H9 (cell line): Measurements from ENCODE around the gene SLC2A5. TPM values are rescaled to one million over a fixed set of nuclear protein-coding genes. Genes with fewer than 3 reads are reported as not detected.

Experiments
- DNase-seq: peaks from one replicate; pipeline ENCODE4 v3.0.0-alpha.2; 2017
- H2AFZ ChIP-seq: one replicate; pipeline ENCODE4 v1.6.1; 2013; ENCODE audit warnings: mild to moderate bottlenecking, low read length, control low read depth, moderate library complexity
- H2AK5ac ChIP-seq: 2 replicates; pipeline ENCODE4 v1.6.1; 2013; ENCODE audit warnings: low read length, control low read depth, mixed read lengths; ENCODE audit not compliant: insufficient read length
- H2BK120ac ChIP-seq: one replicate; pipeline ENCODE4 v1.6.1; 2013; ENCODE audit warnings: low read depth, mild to moderate bottlenecking, low read length, control low read depth, inconsistent platforms; ENCODE audit not compliant: poor library complexity, severe bottlenecking
- H2BK12ac ChIP-seq: 2 replicates; pipeline ENCODE4 v1.6.1; 2013; ENCODE audit warnings: low read length, control low read depth, mixed read lengths, low read depth; ENCODE audit not compliant: insufficient read length
- H2BK15ac ChIP-seq: 2 replicates; pipeline ENCODE4 v1.6.1; 2013; ENCODE audit warnings: low read depth, low read length, control low read depth
- H2BK20ac ChIP-seq: one replicate; pipeline ENCODE4 v1.6.1; 2013; ENCODE audit warnings: low read depth, mild to moderate bottlenecking, low read length, control low read depth, inconsistent platforms; ENCODE audit not compliant: poor library complexity, severe bottlenecking
- H2BK5ac ChIP-seq: 2 replicates; pipeline ENCODE4 v1.6.1; 2013; ENCODE audit warnings: low read length, control low read depth, mixed read lengths; ENCODE audit not compliant: insufficient read length
- H3K14ac ChIP-seq: 2 replicates; pipeline ENCODE4 v1.6.1; 2013; ENCODE audit warnings: low read length, control low read depth; ENCODE audit not compliant: insufficient read depth
- H3K18ac ChIP-seq: 2 replicates; pipeline ENCODE4 v1.6.1; 2013; ENCODE audit warnings: low read depth, mild to moderate bottlenecking, mixed read lengths, low read length, control low read depth; ENCODE audit not compliant: insufficient read length
- H3K23ac ChIP-seq: 2 replicates; pipeline ENCODE4 v1.6.1; 2013; ENCODE audit warnings: low read length, control low read depth, mixed read lengths, low read depth; ENCODE audit not compliant: insufficient read length
- H3K23me2 ChIP-seq: 2 replicates; pipeline ENCODE4 v1.6.1; 2013; ENCODE audit warnings: low read depth, mild to moderate bottlenecking, mixed read lengths, low read length, control low read depth; ENCODE audit not compliant: insufficient read length, poor library complexity, severe bottlenecking
- H3K27ac ChIP-seq: 2 replicates; pipeline ENCODE4 v1.5.1; 2013; ENCODE audit warnings: low read length, control low read depth, mixed read lengths, low read depth; ENCODE audit not compliant: insufficient read length
- H3K27me3 ChIP-seq: 2 replicates; pipeline ENCODE4 v1.6.1; 2013; ENCODE audit warnings: low read length, control low read depth, inconsistent platforms; ENCODE audit not compliant: insufficient read depth
- H3K4ac ChIP-seq: 2 replicates; pipeline ENCODE4 v1.6.1; 2013; ENCODE audit warnings: low read depth, mild to moderate bottlenecking, control low read depth, inconsistent platforms, low read length, moderate library complexity
- H3K4me1 ChIP-seq: 2 replicates; pipeline ENCODE4 v1.6.1; 2013; ENCODE audit warnings: low read length, control low read depth, inconsistent platforms; ENCODE audit not compliant: insufficient read depth
- H3K4me2 ChIP-seq: 2 replicates; pipeline ENCODE4 v1.6.1; 2013; ENCODE audit warnings: low read length, control low read depth, mixed read lengths; ENCODE audit not compliant: insufficient read length, insufficient read depth
- H3K56ac ChIP-seq: 2 replicates; pipeline ENCODE4 v1.6.1; 2013; ENCODE audit warnings: low read depth, mild to moderate bottlenecking, mixed read lengths, low read length, control low read depth; ENCODE audit not compliant: insufficient read length
- H3K79me1 ChIP-seq: 2 replicates; pipeline ENCODE4 v1.6.1; 2013; ENCODE audit warnings: low read depth, mild to moderate bottlenecking, moderate library complexity, low read length, control low read depth, inconsistent platforms; ENCODE audit not compliant: insufficient read depth, poor library complexity, severe bottlenecking
- H3K79me2 ChIP-seq: 2 replicates; pipeline ENCODE4 v1.6.1; 2013; ENCODE audit warnings: low read length, control low read depth, inconsistent platforms; ENCODE audit not compliant: insufficient read depth
- H3K9ac ChIP-seq: 2 replicates; pipeline ENCODE4 v1.6.1; 2013; ENCODE audit warnings: low read length, control low read depth, mixed read lengths; ENCODE audit not compliant: insufficient read length; ENCODE audit errors: extremely low read depth
- H3K9me3 ChIP-seq: one replicate; pipeline ENCODE4 v1.6.1; 2013; ENCODE audit warnings: low read depth, low read length, inconsistent platforms; ENCODE audit not compliant: control insufficient read depth
- H3T11ph ChIP-seq: one replicate; pipeline ENCODE4 v1.6.1; 2013; ENCODE audit warnings: mild to moderate bottlenecking, low read length, control low read depth, inconsistent platforms
- H4K20me1 ChIP-seq: one replicate; pipeline ENCODE4 v1.6.1; 2013; ENCODE audit not compliant: control insufficient read depth, insufficient read length, insufficient read depth
- H4K5ac ChIP-seq: 2 replicates; pipeline ENCODE4 v1.6.1; 2013; ENCODE audit warnings: low read depth, mild to moderate bottlenecking, mixed read lengths, low read length, control low read depth; ENCODE audit not compliant: insufficient read length
- H4K8ac ChIP-seq: replicated peaks from 2 replicates; pipeline ENCODE4 v1.6.1; 2013; ENCODE audit warnings: low read length, control low read depth, mixed read lengths, low read depth; ENCODE audit not compliant: insufficient read length
- H4K91ac ChIP-seq: 2 replicates; pipeline ENCODE4 v1.6.1; 2013; ENCODE audit warnings: low read depth, mild to moderate bottlenecking, moderate library complexity, mixed read lengths, low read length, control low read depth; ENCODE audit not compliant: insufficient read length
- H3K27ac Mint-ChIP-seq, 3 experiments: 2 replicates in 2 of 3; 3 replicates in 1 of 3; pipeline ENCODE4 v1.8.0; 2020 to 2021; ENCODE audit warnings: mixed read lengths in 3 of 3, mild to moderate bottlenecking in 1 of 3, moderate library complexity in 1 of 3
- H3K27me3 Mint-ChIP-seq: 2 replicates; pipeline ENCODE4 v1.8.0; 2021; ENCODE audit warnings: low read depth, mild to moderate bottlenecking, moderate library complexity, mixed read lengths
- H3K36me3 Mint-ChIP-seq, 3 experiments: 2 replicates in 2 of 3; 3 replicates in 1 of 3; pipeline ENCODE4 v1.8.0; 2020 to 2021; ENCODE audit warnings: low read depth in 3 of 3, mixed read lengths in 3 of 3; ENCODE audit not compliant: insufficient read depth in 1 of 3
- H3K4me1 Mint-ChIP-seq, 2 experiments: 2 replicates each; pipeline ENCODE4 v1.8.0; 2020; ENCODE audit warnings: mixed read lengths in 2 of 2
- H3K4me3 Mint-ChIP-seq, 2 experiments: 2 replicates in 1 of 2; 3 replicates in 1 of 2; pipeline ENCODE4 v1.8.0; 2020 to 2021; ENCODE audit warnings: mild to moderate bottlenecking in 2 of 2, mixed read lengths in 2 of 2, moderate library complexity in 1 of 2
- H3K9me3 Mint-ChIP-seq, 2 experiments: 2 replicates in 1 of 2; 3 replicates in 1 of 2; pipeline ENCODE4 v1.8.0; 2020; ENCODE audit warnings: mild to moderate bottlenecking in 2 of 2, mixed read lengths in 2 of 2, moderate library complexity in 1 of 2
- WGBS: extraction: QIAGEN DNeasy Blood & Tissue Kit; methylation state at CpG from one replicate; pipeline ENCODE4 v1.1.7; 2013; ENCODE audit warnings: missing lambda C conversion rate, low lambda C conversion rate, mixed read lengths; ENCODE audit not compliant: insufficient read length; ENCODE audit errors: extremely low coverage; 5-methylcytosine and 5-hydroxymethylcytosine counted together
- total RNA-seq: library from RNA; stranded (reverse); gene quantifications from 2 replicates; pipeline ENCODE4 v1.2.1, GENCODE V29; 2021
- TF ChIP-seq, protein P1 (sequence below): fragments of 200-600 bp; sonication (generic); conservative IDR thresholded peaks from 3 replicates; pipeline ENCODE4 v1.8.0; 2021; ENCODE audit warnings: antibody characterized with exemption, mild to moderate bottlenecking

The SLC2A5 gene
- total RNA-seq, 1 experiment from 2014 or later, result not detected

DNA sequence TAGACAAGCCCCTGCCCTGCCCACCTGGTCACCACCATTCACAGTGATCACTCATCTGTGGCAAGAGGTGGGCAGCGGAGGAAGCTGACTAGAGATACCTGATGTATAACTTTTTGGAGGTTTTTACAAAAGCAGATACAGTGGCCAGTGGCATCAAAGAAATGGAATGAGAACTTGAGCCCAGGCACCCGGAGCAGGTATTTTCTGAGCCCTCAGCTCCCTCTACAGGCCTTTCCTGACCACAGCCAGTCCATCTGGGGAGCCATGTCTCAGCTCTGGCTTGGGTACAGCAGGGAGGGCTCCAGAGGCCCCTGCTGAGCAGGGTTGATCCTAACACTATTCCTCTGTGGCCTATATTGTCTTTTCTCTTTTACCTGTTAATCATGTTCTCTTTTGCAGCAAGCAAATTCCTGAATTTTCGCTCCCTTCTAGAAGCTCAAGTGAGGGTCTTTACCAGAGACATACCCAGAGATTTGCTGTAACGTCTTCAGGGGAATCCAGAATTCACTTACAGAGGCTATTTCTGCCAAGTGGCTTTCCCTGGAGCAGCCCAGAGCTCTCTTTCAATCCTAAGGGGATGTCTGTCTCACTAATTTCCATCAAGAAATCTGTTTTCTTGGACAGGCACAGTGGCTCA lies 32.2 kb upstream of the SLC2A5 start:
- Mint-ChIP-seq H3K4me3 (no peak overlapping the region; a peak in 1 of 5 replicates), H3K27me3 (peaks cover 2% of the 10 kb centered on the region; the same call in 1 of the 2 replicates), H3K4me1 (peaks cover 12 to 16% of the 10 kb centered on the region in 2 experiments), H3K36me3 (peaks cover 2 to 16% (median 5%) of the 10 kb centered on the region in 3 experiments), H3K27ac (no peak overlapping the region; a peak in 1 of 7 replicates), H3K9me3 (peaks cover 11 to 14% of the 10 kb centered on the region in 2 experiments)
- Histone ChIP-seq H3K14ac (no peak overlapping the region; the same call in 1 of the 2 replicates), H3K79me1 (no peaks in the 10 kb centered on the region), H3K18ac (no peak overlapping the region), H3K23me2 (no peaks in the 10 kb centered on the region), H4K5ac (no peak overlapping the region), H2BK15ac (no peak overlapping the region), H2BK5ac (no peak overlapping the region), H2BK20ac (no peak overlapping the region), H3K4ac (no peak overlapping the region), H3T11ph (no peak overlapping the region), H3K4me1 (no peaks in the 10 kb centered on the region; the same call in 1 of the 2 replicates), H3K27me3 (no peaks in the 10 kb centered on the region), H3K23ac (no peak overlapping the region), H2AFZ (no peak overlapping the region), H2AK5ac (no peak overlapping the region), H4K91ac (no peak overlapping the region), H4K20me1 (no peaks in the 10 kb centered on the region), H3K56ac (no peak overlapping the region), H3K79me2 (no peaks in the 10 kb centered on the region), H2BK12ac (no peak overlapping the region), H3K9ac (no peak overlapping the region), H3K27ac (no peak overlapping the region), H3K9me3 (no peaks in the 10 kb centered on the region), H4K8ac (no peak overlapping the region), H3K4me2 (no peak overlapping the region), H2BK120ac (no peak overlapping the region)
- WGBS, result no CpG with 5 or more reads among the region's 4 CpGs
- TF ChIP-seq, protein P1, sequence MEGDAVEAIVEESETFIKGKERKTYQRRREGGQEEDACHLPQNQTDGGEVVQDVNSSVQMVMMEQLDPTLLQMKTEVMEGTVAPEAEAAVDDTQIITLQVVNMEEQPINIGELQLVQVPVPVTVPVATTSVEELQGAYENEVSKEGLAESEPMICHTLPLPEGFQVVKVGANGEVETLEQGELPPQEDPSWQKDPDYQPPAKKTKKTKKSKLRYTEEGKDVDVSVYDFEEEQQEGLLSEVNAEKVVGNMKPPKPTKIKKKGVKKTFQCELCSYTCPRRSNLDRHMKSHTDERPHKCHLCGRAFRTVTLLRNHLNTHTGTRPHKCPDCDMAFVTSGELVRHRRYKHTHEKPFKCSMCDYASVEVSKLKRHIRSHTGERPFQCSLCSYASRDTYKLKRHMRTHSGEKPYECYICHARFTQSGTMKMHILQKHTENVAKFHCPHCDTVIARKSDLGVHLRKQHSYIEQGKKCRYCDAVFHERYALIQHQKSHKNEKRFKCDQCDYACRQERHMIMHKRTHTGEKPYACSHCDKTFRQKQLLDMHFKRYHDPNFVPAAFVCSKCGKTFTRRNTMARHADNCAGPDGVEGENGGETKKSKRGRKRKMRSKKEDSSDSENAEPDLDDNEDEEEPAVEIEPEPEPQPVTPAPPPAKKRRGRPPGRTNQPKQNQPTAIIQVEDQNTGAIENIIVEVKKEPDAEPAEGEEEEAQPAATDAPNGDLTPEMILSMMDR, result peak; percentile 91
- DNase-seq, result peak; percentile 78
